NCI-H1048 (cell line): ENCODE results near the gene METTL9.
"Not testable (repeated sequence)": the region's sequence is repeated elsewhere in the genome, so short reads cannot be mapped to it uniquely, and the experiment has no call there.

Source experiments
- DNase-seq: peaks from one replicate; lab custom pipeline; 2025; lab: John Stamatoyannopoulos, UW

Gene METTL9

GRCh38 chr16:21574372-21574771 is 25.0 kb upstream of the METTL9 start:
- DNase-seq, result no peak

DNA sequence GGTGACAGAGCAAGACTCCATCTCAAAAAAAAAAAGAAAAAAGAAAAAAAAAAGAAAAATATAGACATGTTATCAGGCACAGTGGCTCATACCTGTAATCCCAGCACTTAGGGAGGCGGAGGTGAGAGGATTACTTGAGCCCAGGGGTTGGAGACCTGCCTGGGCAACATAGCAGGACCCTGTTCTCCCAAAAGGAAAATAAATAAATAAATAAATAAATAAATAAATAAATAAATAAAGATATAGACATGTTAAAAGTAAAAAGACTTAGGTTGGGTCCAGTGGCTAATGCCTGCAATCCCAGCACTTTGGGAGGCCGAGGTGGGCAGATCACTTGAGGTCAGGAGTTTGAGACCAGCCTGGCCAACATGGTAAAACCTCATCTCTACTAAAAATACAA is 23.1 kb upstream of the METTL9 start:
- DNase-seq, result not testable (repeated sequence)

GRCh38 chr16:21577487-21577886 is 21.9 kb upstream of the METTL9 start:
- not testable (repeated sequence) for DNase-seq

GRCh38 chr16:21578311-21578710 is 21.1 kb upstream of the METTL9 start:
- not testable (repeated sequence) for DNase-seq

GRCh38 chr16:21580131-21580530 is 19.2 kb upstream of the METTL9 start:
- DNase-seq, result not testable (repeated sequence)

GRCh38 chr16:21580807-21581206 is 18.6 kb upstream of the METTL9 start:
- no peak for DNase-seq

GRCh38 chr16:21584817-21585216 is 14.6 kb upstream of the METTL9 start:
- DNase-seq, result no peak

- not testable (repeated sequence) for DNase-seq
Measured at GRCh38 chr16:21588593-21588992, 10.8 kb upstream of the METTL9 start.

DNA sequence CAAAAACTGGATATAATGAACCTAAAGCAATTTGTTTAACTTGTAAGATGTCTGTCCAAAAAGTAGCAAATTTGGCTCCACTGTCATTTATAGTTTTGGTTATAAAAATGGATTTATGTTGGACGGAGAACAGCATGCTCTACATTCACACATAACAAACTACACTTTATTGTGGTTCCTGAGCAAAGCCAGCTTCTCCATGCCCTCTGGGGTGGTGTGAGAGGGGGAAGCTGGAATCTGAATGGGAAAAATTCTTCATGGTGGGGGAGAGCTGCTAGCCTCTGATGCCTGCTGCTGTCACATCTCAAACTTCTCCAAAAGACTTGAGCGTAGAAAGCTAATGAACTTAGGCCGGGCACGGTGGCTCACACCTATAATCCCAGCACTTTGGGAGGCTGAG is 9.8 kb upstream of the METTL9 start:
- no peak for DNase-seq

- DNase-seq, result no peak
Measured at GRCh38 chr16:21590287-21590686, 9.1 kb upstream of the METTL9 start.

DNA sequence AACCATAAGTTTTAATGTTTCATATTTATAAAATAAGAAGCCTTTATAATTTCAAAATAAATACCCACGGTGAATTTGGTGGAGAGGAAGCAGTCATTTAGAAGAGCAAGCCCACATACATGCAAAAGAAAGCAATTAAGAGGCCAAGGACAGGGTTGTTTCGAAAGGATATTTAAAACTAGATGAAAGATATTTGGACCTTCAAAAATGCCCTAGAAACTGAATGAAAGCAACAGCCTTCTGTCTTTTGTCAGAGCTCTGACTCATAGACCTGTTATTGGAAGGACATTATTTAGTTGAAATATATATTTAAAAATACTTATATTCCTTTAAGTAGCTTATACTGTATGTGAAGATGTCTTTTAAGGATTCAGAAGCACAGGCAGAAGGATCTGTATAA is 8.6 kb upstream of the METTL9 start:
- DNase-seq, result no peak

GRCh38 chr16:21592191-21592590 is 7.2 kb upstream of the METTL9 start:
- DNase-seq, result no peak

DNA sequence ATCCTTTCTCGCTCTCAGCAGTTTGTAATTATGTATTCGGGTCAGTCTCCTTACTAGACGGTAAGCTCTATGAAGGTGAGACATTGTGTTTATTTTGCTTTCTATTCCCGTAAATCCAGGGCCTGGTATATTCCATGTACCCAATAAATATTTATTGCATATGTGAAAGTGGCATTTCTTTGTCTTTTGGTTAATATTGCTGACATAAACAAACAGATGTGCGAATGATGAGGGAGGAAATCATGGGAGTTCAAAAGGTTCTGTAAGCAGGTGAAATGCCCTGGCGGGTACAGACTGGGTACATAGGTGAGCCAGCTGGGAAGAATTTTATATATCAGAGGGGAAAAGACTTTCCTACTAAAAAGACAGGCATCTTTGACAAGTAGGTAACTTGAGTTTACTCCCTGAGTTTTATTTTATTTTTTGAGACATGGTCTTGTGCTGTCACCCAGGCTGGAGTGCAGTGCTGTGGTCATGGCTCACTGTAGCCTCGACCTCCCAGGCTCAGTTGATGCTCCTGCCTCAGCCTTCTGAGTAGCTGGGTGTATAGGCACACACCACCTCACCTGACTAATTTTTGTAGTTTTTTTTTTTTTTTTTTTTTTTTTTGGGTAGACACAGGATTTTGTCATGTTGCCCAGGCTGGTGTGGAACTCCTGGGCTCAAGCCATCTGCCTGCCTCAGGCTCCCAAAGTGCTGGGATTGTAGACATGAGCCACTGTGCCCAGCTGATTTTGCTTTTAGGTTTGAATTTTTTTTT is 5.7 kb upstream of the METTL9 start:
- no peak for DNase-seq

GRCh38 chr16:21597561-21598030 is 1.8 kb upstream of the METTL9 start:
- no peak for DNase-seq

- no peak for DNase-seq
Measured at GRCh38 chr16:21598206-21598605, 1.2 kb upstream of the METTL9 start.

DNA sequence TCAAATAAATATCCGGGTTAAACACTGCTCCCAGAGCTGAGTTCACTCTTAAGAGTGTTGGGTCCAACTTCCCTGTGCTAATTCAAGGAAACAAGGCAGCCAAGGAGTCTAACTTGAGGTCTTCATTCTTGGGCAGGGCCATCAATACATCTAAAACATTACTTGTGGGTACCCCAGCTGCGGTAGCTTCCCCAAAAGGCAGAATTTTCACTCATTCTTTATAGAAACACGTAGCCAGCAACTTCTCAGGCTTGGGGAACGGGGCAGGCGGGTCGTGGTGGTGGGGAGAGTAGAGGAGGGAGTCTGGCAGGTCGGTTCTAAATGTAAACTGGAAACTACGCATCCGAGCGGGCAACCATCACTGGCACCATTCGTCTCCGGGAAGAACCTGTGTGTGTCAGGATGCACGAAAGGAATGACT is 666 bp upstream of the METTL9 start:
- DNase-seq, result no peak

DNA sequence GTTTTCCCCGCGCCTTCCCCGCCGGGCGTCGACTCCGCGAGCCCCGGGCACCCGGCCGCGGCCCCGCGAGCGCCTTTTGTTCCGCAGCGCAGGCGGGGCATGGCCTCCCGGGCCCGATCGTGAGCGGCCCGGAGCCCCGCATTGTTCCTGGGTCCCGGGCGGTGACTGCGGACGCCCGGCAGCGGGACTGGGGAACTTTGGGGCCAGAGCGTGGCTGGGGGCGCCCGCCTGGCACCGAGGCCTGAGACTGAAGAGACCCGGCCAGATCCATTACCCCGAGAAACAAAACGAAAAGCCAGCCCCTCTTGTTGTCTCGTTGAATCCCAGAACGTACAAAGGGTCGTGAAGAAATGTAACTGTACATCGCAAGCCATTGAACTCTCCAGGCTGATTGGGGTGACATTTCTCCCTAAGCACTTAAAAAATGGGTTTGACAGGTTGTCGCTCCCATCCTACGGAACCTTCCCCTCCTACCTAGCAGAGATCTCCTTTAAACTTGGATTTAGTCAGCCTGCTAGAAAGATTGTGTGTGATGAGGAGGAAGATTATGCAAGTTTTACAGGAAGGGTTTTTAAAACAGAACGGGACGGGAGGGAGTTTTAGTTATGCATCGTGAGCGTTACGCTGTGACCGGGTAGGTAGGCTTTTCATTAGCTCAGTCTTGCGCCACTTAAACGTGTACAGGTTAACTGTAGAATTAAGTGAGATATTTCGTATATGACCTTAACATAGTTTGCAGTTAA is 825 bp downstream of the METTL9 start:
- no peak for DNase-seq

- no peak for DNase-seq
Measured at GRCh38 chr16:21602785-21603184, 3.4 kb downstream of the METTL9 start.

DNA sequence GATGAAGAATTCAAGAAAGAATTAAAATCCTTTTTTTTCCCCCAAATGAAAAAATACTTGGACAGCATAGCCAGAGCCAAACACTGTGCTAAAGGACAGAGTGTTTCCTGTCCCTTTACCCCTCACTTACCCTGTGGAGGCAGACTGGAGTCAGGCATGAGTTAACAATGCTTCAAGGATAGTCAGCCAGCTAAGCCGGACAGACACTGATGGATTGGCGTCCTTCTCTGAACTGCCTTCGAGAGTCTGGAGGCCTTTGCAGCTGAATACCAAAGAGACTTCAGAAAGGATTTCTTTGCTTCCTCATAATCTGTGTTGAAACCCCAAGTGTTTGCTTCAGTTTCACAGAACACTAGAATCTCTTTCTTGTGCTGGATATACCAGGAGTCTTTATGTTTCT is 4.6 kb downstream of the METTL9 start:
- no peak for DNase-seq

GRCh38 chr16:21605848-21606247 is 6.5 kb downstream of the METTL9 start:
- not testable (repeated sequence) for DNase-seq

GRCh38 chr16:21608639-21609328 is 9.4 kb downstream of the METTL9 start:
- no peak for DNase-seq

- no peak for DNase-seq
Measured at GRCh38 chr16:21610006-21610544, 10.7 kb downstream of the METTL9 start.
